Stimulated activated naive B cell treated with anti-CD40 and anti-IgM and Interleukin-4, amounts not matched to agents 10 μg/mL and 1 μg/mL and 100 μg/mL, for 72 hours (primary cell): ENCODE data around the gene TREH.

Experiments
- ATAC-seq, 2 donors: fragments of 150-1000 bp; cut with Tn5 transposase; replicated peaks; 2 replicates each; pipeline ENCODE4 v1.10.0; 2021; ENCODE audit warnings: moderate library complexity in 1 of 2
- DNase-seq: peaks from one replicate; pipeline ENCODE4 v3.0.0; 2021
- H3K27ac Mint-ChIP-seq: one replicate; pipeline ENCODE4 v1.8.0; 2022; ENCODE audit warnings: mild to moderate bottlenecking, mixed read lengths
- H3K27me3 Mint-ChIP-seq, 2 donors: one replicate each; pipeline ENCODE4 v1.8.0; 2022; ENCODE audit warnings: mixed read lengths in 2 of 2
- H3K36me3 Mint-ChIP-seq, 2 donors: one replicate each; pipeline ENCODE4 v1.8.0; 2022; ENCODE audit warnings: mixed read lengths in 2 of 2, mild to moderate bottlenecking in 1 of 2
- H3K4me1 Mint-ChIP-seq, 2 donors: one replicate each; pipeline ENCODE4 v1.8.0; 2022; ENCODE audit warnings: mixed read lengths in 2 of 2, mild to moderate bottlenecking in 1 of 2
- H3K4me3 Mint-ChIP-seq, 2 donors: one replicate each; pipeline ENCODE4 v1.8.0; 2022; ENCODE audit warnings: mild to moderate bottlenecking in 2 of 2, mixed read lengths in 2 of 2, moderate library complexity in 1 of 2
- H3K9me3 Mint-ChIP-seq, 2 donors: one replicate each; pipeline ENCODE4 v1.8.0; 2022; ENCODE audit warnings: mixed read lengths in 2 of 2, mild to moderate bottlenecking in 1 of 2

The TREH gene

GRCh38 chr11:118628861-118629549 is 50.4 kb downstream of the TREH start:
- Mint-ChIP-seq H3K4me3 (no peak overlapping the region), H3K27ac (no peak overlapping the region), H3K9me3 (no peaks in the 10 kb centered on the region), H3K4me1 (no peaks in the 10 kb centered on the region), H3K27me3 (peaks cover 1 to 8% of the 10 kb centered on the region in 2 donors), H3K36me3 (no peaks in the 10 kb centered on the region)
- ATAC-seq, result no peak
- DNase-seq, result no peak

- no peak overlapping the region for H3K27ac Mint-ChIP-seq
Measured at GRCh38 chr11:118628432-118628831, 51.0 kb downstream of the TREH start.

DNA sequence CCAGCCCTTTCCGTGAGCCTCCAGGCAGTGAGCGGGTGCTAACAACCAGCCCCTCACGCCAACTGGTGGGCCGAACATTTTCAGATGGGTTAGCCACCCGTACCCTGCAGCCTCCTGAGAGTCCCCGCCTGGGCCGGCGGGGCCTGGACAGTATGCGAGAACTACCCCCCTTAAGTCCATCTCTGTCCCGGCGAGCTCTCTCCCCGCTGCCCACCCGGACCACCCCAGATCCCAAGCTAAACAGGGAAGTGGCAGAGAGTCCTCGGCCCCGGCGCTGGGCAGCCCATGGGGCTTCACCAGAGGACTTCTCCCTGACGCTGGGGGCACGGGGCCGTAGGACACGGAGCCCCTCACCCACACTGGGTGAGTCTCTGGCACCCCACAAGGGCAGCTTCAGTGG is 51.4 kb downstream of the TREH start:
- no peak overlapping the region for H3K4me3 Mint-ChIP-seq
- ATAC-seq, result no peak
- no peak overlapping the region for H3K27ac Mint-ChIP-seq
- H3K4me1 Mint-ChIP-seq, result no peaks in the 10 kb centered on the region
- peaks cover 0 to 8% of the 10 kb centered on the region in 2 donors for H3K27me3 Mint-ChIP-seq
- H3K36me3 Mint-ChIP-seq, result no peaks in the 10 kb centered on the region
- DNase-seq, result no peak
- H3K9me3 Mint-ChIP-seq, result no peaks in the 10 kb centered on the region

More at GRCh38 chr11:118628432-118628831, 51.0 kb downstream of the TREH start:
- H3K4me3 Mint-ChIP-seq, result no peak overlapping the region
- H3K27me3 Mint-ChIP-seq, result peaks cover 0 to 8% of the 10 kb centered on the region in 2 donors
- no peak for DNase-seq
- H3K4me1 Mint-ChIP-seq, result no peaks in the 10 kb centered on the region
- H3K9me3 Mint-ChIP-seq, result no peaks in the 10 kb centered on the region
- no peaks in the 10 kb centered on the region for H3K36me3 Mint-ChIP-seq
- ATAC-seq, result no peak

DNA sequence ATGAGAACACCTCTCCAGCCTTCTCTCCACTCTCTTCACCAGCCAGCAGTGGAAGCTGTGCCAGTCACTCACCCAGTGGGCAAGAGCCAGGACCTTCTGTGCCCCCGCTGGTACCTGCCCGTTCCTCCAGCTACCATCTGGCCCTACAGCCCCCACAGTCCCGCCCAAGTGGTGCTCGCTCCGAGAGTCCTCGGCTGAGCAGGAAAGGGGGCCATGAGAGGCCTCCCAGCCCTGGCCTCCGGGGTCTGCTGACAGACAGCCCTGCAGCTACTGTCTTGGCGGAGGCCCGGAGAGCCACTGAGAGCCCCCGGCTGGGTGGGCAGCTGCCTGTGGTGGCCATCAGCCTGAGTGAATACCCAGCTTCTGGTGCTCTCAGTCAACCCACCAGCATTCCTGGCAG is 51.9 kb downstream of the TREH start:
- Mint-ChIP-seq H3K4me3 (no peak overlapping the region), H3K27ac (no peak overlapping the region), H3K9me3 (no peaks in the 10 kb centered on the region), H3K36me3 (no peaks in the 10 kb centered on the region), H3K27me3 (peaks cover 0 to 8% of the 10 kb centered on the region in 2 donors), H3K4me1 (no peaks in the 10 kb centered on the region)
- DNase-seq (no peak), ATAC-seq (no peak)

- Mint-ChIP-seq H3K36me3 (no peaks in the 10 kb centered on the region), H3K4me1 (peaks cover 1 to 10% of the 10 kb centered on the region in 2 donors), H3K27me3 (peaks cover 8 to 18% of the 10 kb centered on the region in 2 donors), H3K4me3 (no peak overlapping the region), H3K27ac (no peak overlapping the region), H3K9me3 (no peaks in the 10 kb centered on the region)
- no peak for DNase-seq
- ATAC-seq, result no peak
Measured at GRCh38 chr11:118625976-118626375, 53.5 kb downstream of the TREH start.

DNA sequence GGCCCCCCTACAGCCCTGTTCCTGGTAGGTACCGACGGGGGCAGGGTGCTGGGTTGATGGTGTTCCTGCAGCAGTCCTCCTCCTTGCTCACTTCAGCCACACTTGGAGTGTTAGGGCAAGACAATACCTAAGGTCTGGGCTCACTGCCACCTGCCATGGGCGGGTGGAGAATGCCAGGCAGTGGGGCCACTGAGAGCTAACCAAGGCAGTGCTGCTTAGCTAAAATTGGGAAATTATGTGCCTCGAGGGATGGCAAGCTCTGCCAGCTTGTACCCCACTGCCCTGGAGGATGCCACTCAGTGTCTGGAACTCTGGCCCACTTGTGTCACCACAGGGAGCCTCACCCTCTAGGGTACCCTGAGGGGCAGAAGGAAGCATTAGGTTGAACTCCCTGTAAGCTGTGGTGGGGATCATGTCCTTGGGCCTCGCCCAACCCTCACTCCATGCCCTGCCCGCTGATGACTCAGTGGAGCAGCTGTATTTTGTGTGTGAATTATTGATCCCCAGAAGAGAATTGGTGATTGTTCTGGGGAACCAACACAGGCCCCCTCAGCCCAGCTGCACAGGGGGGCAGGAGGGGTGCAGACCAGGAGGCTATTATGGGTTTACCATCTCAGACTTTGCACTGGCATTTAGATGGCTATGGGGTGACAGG is 54.3 kb downstream of the TREH start:
- peaks cover 4 to 14% of the 10 kb centered on the region in 2 donors for H3K4me1 Mint-ChIP-seq
- H3K27me3 Mint-ChIP-seq, result peaks cover 16 to 26% of the 10 kb centered on the region in 2 donors
- no peaks in the 10 kb centered on the region for H3K9me3 Mint-ChIP-seq
- no peak overlapping the region for H3K4me3 Mint-ChIP-seq
- no peaks in the 10 kb centered on the region for H3K36me3 Mint-ChIP-seq
- no peak for ATAC-seq
- no peak overlapping the region for H3K27ac Mint-ChIP-seq
- no peak for DNase-seq

GRCh38 chr11:118623269-118623655 is 56.2 kb downstream of the TREH start:
- peaks cover 7 to 19% of the 10 kb centered on the region in 2 donors for H3K4me1 Mint-ChIP-seq
- H3K9me3 Mint-ChIP-seq, result no peaks in the 10 kb centered on the region
- H3K36me3 Mint-ChIP-seq, result peaks cover 0 to 3% of the 10 kb centered on the region in 2 donors
- peaks cover 26 to 27% of the 10 kb centered on the region in 2 donors for H3K27me3 Mint-ChIP-seq
- peak overlapping the region; percentile 87 for H3K27ac Mint-ChIP-seq
- no peak overlapping the region for H3K4me3 Mint-ChIP-seq
- ATAC-seq (no peak), DNase-seq (no peak)

DNA sequence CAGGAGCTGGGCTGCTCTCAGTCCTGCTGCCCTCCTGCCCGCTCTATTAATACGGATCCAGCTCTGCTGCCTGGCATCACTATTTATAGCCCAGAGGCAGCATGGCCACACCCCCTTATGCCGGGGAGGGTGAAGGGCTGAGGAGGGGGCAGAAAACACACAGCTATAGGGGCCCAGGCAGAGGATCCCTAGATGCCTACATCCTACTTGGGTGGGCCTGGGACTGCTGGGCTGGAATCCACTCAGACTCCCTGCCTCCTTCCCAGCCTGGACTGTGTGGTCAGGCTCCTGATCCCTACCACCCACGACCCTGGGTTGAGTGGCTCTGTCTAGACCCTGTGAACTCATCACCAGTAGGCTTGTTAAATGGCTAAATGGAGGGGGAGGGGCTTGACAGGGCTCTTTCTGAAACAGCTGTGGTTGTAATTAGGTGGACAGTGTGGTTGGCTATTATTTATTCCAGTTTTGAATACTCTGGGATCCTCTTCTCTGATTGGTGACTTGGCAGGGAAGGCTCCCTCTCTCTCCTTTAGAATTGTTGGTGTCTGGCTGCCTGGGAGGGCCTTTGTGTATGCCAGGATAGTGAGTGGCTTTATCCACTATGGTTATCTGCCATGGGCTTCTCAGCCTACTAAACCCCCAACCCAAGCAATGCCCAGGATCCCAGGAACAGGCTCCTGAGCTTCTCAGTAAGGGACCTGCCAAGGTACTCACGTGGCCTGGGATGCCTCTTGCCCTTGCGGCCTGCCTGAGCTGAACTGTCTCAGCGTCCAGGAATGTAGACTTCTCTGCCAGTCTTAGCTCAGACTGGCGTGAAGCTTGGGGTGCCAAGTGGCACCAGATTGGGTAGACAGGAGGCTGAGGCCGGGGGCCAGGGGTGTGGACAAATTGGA is 56.8 kb downstream of the TREH start:
- Mint-ChIP-seq H3K36me3 (peaks cover 0 to 4% of the 10 kb centered on the region in 2 donors), H3K27me3 (peaks cover 26 to 28% of the 10 kb centered on the region in 2 donors), H3K4me3 (no peak overlapping the region), H3K4me1 (peaks cover 7 to 19% of the 10 kb centered on the region in 2 donors), H3K27ac (peak overlapping the region; percentile 87), H3K9me3 (no peaks in the 10 kb centered on the region)
- DNase-seq (no peak), ATAC-seq (no peak)

- no peak for DNase-seq
- H3K4me1 Mint-ChIP-seq, result peaks cover 7 to 19% of the 10 kb centered on the region in 2 donors
- H3K27ac Mint-ChIP-seq, result no peak overlapping the region
- peaks cover 0 to 4% of the 10 kb centered on the region in 2 donors for H3K36me3 Mint-ChIP-seq
- peak overlapping the region; percentile 39 to 80 for H3K4me3 Mint-ChIP-seq
- H3K27me3 Mint-ChIP-seq, result peaks cover 26 to 28% of the 10 kb centered on the region in 2 donors
- H3K9me3 Mint-ChIP-seq, result no peaks in the 10 kb centered on the region
- ATAC-seq, result no peak
Measured at GRCh38 chr11:118621784-118622375, 57.6 kb downstream of the TREH start.

DNA sequence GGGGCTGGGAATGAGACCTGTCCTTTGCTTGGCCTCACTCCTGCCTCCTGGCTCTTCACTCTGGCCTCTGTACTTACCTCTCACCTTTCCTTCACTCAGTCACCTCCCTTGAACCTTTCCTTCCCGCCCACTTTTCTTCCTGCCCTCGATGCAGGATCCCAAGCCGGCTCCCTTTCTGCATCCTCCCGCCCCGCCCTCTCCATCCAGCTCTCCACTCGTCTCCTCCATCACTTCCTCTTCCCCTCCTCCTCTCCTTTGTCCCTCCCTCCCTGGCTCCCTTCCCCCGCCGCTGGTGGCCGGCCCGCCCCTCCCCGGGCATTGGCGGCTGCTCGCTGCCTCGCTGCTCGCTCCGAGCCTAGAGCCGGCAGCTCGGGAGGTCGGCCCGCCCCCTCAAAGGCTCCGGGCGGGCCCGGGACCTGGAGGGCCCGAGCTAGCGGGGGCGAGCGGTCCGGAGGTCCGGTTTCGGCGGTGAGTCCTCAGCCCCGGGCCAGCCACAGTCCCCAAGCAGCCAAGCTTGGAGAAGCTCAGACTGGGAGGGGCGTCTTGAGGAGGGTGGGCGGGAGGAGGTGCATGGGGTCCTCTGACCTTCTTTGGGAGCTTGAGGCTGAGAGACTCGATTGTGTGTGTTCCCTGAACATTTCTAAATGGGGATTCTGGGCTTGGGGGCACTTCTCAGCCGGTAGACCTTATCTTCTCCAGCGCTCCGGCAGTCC is 58.2 kb downstream of the TREH start:
- Mint-ChIP-seq H3K27me3 (peaks cover 30 to 31% of the 10 kb centered on the region in 2 donors), H3K36me3 (peaks cover 0 to 7% of the 10 kb centered on the region in 2 donors), H3K4me3 (peak overlapping the region; percentile 80), H3K9me3 (no peaks in the 10 kb centered on the region), H3K4me1 (peaks cover 7 to 19% of the 10 kb centered on the region in 2 donors), H3K27ac (peak overlapping the region; percentile 37)
- DNase-seq (no peak), ATAC-seq (peak; percentile 64 to 68)

DNA sequence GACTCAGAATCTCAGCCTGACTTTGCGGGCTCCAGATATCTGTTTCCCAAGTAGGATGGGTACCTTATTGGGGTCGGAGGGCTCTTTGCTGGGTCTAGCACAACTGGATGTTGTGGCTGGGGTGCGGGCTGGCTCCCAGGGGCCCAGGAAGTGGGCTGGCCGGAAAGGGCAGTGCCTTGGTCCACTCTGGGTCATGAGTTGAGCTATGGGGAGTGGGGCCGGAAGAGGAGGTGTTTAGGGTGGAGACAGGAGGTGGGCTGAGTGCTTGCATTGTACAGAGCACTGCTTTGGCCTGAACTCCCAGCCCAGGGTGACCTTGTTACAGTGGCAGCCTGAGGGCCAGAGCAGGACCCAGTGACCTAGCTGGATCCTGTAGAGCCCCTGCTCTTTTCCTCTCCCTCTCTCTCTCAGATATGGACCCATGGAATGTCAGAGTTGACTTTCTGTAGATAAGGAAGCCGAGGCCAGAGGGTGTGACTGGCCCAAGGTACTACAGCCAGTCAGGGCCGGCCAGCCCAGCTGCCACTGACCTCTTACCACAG is 58.9 kb downstream of the TREH start:
- Mint-ChIP-seq H3K4me3 (peak overlapping the region; percentile 80), H3K36me3 (peaks cover 0 to 7% of the 10 kb centered on the region in 2 donors), H3K9me3 (no peaks in the 10 kb centered on the region), H3K27me3 (peaks cover 32 to 36% of the 10 kb centered on the region in 2 donors), H3K27ac (no peak overlapping the region), H3K4me1 (peaks cover 7 to 19% of the 10 kb centered on the region in 2 donors)
- DNase-seq, result no peak
- no peak for ATAC-seq

DNA sequence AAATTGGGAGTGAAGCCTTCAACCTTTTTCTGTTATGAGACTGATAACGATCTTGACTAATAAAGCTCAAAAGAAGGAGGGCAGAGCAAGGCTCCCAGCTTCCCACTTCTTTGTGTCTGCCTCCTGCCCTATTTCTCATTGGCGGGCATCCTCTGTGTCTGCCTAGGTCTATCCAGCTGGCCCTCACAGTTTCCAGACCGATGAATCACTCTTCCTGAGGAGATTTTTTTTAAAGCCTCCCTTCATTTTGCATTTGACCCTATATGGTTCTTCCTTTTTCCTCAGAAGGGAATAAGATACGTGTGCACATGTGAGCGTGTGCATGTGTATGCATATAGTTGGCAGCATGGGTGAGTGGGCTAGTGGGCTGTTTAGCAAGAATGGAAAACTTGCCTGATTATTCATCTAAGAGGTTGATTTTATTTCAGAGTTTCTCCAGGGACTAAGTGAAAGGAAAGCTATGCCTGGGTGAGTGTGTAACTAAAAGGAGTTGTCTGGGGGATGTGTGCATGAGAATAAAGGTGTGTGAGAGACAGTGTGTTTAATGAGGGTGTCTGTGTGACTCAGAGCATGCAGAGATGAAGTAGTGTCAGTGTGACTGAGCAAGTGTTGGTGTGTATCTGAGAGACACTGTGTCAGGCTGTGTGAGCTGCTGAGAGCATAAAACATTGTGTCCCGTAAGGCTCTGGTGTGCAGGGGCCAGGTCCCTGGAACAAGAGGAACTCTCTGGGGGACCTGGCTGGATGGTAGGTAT is 59.8 kb downstream of the TREH start:
- Mint-ChIP-seq H3K36me3 (peaks cover 0 to 7% of the 10 kb centered on the region in 2 donors), H3K9me3 (no peaks in the 10 kb centered on the region), H3K27me3 (peaks cover 34 to 43% of the 10 kb centered on the region in 2 donors), H3K4me1 (peaks cover 7 to 19% of the 10 kb centered on the region in 2 donors), H3K27ac (no peak overlapping the region), H3K4me3 (no peak overlapping the region)
- DNase-seq (no peak), ATAC-seq (no peak)

GRCh38 chr11:118618991-118619375 is 60.5 kb downstream of the TREH start:
- no peak for DNase-seq
- no peak overlapping the region for H3K27ac Mint-ChIP-seq
- no peak overlapping the region for H3K4me3 Mint-ChIP-seq
- ATAC-seq, result no peak
- H3K4me1 Mint-ChIP-seq, result peaks cover 7 to 19% of the 10 kb centered on the region in 2 donors
- H3K27me3 Mint-ChIP-seq, result peaks cover 40 to 47% of the 10 kb centered on the region in 2 donors
- H3K36me3 Mint-ChIP-seq, result peaks cover 0 to 7% of the 10 kb centered on the region in 2 donors
- no peaks in the 10 kb centered on the region for H3K9me3 Mint-ChIP-seq
